Mesenteric fat pad (tissue), 1 donor: ENCODE results near the gene KCNJ16. TPM values are rescaled to one million over a fixed set of nuclear protein-coding genes. Genes with fewer than 3 reads are reported as not detected.

Experiments
- DNase-seq: peaks from one replicate; pipeline ENCODE4 v3.0.0-alpha.2; 2020; ENCODE audit warnings: low spot score
- total RNA-seq: library from RNA; stranded (reverse); fragmentation: NEBNext Ultra II Directional; extraction: Animal tissue kit (Norgen Biotek cat#: 25700); gene quantifications from one replicate; pipeline ENCODE4 v1.2.1, GENCODE V29; 2021
- donor health status: DM: yes; HTN: yes; CAD: no.

The KCNJ16 gene
- total RNA-seq, 1 donor from 2014 or later, result not detected

DNA sequence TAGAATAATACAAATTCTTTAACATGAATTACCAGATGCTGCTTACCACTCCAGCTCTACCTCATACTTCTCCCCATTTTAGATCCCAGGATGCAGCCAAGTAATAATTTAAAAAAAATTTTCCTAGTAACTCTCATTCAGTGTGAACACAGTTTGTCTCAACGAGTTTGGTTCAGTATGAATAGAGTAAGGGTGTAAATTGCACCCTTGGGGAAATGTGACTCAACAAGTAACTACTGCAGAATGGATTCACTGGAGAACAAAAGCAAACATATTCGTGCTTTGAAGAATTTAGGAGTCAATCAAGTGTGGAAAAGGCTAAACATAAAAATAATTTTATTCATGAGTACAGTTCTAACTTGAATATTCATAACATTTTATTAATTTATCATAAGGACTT, 23.0 kb downstream of the KCNJ16 start:
- DNase-seq, result no peak

DNA sequence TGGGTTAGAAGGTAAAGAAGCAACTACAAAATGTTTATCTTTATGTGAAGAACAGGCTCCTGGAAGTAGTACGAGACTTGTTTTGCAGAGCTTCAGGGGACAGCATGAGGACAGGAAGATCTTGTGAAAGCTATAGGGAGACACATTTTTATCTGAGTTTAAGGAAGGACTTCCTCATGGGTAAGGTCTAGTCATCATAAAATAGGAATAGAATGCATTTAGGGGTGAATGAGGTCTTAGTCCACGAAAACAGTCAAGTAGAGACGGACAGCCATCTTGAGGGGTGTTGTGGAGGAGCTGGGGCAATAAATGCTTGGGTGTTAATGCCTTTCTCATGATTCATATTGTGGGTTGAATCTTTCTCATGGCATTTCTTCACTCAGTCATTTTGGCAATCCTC, 24.3 kb downstream of the KCNJ16 start:
- DNase-seq, result no peak

DNA sequence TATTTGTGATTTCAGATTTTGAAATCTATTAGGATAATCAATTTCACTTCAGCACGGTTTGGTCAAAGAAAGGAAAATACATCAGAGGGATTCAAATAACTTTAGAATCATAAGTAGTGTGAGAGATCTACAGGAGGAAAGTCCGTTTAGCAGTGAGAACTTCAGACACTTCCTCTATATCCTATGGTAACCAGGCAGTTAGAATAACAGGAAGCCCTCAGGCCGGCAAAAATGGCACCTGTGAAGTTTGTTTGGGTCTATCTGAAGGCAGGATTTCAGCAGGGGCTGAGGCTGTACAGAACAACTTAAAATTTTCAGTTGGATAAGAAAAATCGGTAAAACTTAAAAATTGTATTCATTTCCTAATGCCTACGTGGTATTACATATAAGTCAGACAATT, 24.9 kb downstream of the KCNJ16 start:
- DNase-seq, result no peak

DNA sequence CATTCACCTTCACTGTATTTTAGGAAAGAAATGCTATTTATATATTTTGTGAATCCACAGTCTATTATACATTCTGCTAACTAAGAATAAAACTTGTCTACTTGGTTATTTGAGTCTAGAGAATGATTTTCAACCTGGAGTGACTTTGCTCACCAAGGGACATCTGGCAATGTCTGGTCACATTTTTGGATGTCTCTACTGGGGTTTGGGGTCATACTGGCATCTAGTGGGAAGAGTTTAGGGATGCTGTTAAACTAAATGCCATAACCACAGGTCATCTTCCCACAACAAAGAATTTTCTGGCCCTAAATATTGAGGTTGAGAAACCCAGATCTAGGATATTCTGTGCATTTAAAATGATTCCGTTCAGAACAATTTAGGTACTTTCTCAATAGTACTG, 26.0 kb downstream of the KCNJ16 start:
- DNase-seq, result no peak

DNA sequence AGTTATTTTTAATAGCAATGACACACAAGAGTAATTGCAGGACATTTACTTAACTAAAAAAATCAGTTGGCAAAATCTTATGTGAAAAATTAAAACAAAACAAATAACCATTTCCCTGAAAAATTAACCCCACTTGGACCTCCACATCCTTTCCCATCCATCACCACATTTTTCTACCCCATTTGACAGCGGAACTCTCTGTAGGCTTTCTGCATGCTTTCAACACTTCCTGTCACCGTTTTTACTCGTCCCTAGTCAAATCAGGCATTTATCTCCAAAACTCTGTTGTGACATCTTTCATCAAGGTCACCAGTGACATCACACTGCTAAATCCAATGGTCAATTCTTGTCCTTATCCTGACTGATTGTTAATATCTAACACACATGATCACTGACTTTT, 27.5 kb downstream of the KCNJ16 start:
- no peak for DNase-seq

DNA sequence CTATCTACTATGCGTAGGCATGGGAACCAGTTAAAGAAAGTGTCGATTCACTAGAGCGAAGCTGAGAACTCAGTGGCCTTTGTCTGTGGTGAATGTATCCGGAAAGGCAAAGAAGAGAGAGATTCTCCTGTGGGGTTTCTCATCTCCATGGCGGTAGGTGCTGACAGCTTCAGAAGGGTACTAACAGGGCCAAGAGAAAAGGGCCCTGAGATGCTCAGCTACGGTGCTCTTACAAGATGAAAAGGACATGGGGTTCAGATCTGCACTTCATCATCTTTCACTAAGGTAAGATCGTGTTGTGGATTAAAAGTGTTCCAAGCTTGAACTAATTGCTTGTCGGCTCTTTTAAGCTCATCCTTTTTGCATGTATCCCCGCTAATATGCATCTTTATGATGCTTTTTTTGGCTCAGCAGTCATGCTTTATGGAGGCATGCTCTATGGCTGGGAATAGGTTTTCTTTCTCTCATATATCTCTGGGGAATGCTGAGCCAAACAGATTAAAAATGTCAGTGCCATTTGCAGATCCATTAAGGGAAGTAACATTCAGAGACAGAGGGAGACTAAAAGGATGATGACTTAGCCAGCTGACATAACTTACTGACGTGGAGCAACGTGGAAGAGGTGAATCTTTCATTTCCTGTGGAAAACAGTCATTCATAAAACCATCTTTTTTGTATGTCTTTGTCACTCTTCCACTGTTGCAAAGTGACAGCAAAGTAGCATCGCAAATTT, 29.9 kb downstream of the KCNJ16 start:
- no peak for DNase-seq

DNA sequence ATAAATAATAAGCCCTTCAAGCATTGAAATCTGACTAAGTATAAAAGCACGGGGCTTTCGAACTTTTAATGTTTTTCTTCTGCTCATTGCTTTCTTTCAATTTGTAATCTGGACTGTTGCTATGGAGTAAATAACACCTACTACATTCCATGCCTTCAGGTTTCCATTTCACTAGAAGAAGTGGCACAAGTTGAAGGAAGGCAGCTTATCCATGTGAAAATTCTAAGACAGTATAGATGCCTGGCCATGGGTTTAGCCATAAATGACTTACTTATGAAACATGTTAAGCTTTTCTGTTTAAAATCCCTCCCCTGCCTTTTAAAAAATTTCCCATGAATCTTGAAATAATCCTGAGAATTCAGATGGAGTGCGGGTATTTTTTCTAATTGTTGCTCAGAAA, 30.6 kb downstream of the KCNJ16 start:
- DNase-seq, result no peak

DNA sequence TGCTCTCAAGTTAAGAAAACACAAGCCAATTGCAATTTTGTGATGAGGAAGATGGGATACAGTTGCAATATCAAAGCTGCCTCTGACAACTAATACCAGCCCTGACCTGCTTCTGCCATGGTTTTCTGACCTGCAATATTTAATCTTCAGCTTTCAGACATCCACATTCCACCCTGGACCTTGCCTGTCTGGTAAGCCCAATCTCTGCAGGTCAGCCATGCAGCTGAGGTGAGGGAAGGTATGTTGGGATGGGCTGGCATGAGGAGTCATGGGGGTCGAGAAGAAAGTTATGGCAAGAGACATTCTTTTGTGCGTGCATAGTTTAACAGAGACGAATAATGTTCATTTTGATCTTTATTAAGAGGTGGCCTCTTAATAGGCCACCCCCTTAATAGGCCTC, 31.5 kb downstream of the KCNJ16 start:
- DNase-seq, result no peak

DNA sequence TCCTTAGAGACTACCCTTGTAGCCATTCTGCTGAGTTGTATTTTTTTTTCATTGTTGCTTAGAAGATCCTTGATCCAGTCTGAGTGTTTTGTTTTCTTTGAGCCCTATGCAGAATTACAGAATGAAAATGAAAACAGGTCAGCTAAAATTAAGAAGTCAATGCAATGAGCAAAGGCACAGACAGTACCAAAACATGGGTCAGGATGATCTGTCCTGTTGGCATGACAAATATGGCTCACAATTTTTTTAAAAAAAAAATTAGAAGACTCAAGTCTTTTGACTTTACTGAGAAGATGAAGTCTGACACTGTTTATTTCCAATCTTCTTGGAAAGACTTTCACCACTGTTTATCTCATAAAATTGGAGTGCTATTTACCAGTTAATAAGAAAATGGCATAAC, 32.4 kb downstream of the KCNJ16 start:
- no peak for DNase-seq

DNA sequence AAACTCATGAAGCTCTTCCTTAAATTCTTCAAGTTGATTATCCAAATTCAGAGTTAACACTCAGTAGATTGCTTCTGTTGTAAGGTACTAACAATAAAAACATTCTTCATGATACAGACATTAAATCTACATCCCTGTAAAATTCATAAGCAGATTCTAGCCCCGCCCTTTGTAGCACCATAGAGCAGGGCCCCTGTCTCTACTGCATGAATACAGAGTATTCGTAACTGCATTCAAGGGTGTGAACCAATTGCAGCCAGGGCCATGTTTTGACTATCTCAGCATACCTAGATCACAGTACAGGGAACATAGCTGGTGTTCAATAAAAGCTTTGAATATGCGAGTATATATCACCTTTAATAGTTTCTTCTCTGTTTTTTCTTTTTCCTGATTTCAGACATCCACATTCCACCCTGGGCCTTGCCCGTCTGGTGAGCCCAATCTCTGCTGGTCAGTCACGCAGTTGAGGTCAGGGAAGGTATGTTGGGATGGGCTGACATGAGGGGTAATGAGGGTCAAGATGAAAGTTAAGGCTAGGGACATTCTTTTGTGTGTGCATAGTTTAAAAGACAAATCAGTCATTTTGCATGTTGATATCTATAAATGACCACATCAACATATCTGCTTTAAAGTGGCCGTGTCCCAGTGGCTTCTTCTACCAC, 33.0 kb downstream of the KCNJ16 start:
- no peak for DNase-seq

DNA sequence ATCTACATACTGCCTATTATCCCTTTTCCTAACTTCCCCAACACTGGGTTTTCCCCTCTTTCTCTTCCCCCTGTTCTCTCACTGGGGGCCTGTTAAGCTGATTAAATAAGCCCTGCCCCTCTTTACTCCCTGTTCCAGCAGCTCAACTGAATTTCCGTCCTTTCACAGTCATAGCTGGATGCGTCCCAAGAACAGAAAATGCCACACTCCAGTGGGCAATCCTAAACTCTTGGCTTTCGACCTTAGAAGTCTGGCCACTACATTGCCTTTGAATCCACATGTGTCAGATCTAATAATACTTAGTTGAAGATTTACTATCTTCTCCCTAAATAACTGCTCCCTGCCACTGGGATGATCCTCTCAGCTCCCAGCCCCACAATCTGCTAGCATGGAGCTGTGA, 34.5 kb downstream of the KCNJ16 start:
- no peak for DNase-seq

DNA sequence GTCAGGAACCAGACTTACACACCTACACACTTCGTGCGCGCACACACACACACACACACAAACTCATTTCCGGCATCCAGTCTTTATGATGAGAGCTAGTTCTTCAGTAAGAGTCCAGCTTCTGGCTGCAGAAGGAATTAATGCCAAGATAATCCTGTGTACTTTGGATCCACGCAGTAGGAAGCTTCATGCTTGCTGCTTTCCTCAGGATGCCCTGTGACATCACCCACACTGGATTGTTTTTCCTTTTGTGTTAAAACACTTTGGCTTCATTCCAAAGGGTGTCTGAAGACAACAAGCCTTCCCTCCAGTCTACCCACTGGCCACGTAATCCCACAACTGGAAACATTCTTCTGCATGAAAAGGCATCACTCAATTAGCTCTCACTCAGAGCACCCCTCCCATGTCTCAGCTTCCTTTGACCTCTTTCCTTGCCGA, 35.4 kb downstream of the KCNJ16 start:
- no peak for DNase-seq

DNA sequence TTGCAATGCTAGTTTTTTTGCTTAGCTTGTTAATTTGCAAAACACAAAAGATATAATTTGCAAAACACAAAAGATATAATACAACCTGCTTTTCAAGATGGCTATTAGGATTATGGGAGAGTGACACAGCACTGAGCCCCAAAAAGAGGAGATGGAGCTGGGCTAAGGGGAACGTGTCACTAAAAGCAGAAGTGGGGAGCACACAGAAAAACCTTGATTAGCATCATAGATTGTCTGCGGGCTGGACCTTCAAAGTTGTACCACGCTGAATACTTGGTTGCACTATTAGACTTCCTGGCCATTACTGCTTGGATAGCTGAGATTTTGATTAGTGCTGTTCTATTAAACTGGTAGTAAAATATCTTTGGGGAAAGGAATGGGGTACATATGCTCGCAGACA, 36.2 kb downstream of the KCNJ16 start:
- no peak for DNase-seq

DNA sequence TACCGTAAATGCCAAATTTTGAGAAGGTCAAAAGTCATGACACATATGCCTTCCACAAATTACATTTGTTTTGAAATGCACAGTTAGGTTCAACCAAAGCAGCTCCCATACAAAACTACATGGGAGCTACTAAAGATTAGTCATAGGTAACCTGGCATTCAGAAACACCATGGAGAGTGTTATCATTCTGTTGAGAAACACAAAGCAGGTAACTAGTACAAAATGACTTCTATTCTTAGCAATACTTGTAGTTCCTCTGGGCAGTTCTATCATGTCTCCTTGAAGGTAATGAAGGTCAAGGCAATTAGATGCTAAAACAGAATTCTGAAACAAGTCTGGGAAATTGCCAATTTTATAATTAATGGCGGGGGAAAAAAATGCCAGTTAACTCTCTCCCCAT, 39.4 kb downstream of the KCNJ16 start:
- no peak for DNase-seq

DNA sequence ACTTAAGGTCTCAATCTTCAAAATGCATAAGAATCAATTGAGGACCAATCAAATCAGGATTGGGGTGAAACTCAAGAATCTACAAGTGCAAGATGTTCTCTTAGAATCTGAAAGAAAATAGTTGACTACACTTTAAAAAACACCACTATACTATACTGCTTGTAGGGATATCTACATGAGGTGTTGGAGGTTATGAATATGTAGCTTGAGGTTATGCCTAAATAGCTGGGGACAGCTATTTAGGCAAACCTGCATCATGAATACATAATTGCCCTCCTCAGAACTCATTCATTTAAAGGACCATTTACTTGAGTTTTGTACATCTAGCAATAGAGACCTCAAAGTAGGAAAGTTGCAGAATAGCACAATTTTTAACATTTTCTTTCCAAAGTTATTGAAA, 40.1 kb downstream of the KCNJ16 start:
- DNase-seq, result no peak

DNA sequence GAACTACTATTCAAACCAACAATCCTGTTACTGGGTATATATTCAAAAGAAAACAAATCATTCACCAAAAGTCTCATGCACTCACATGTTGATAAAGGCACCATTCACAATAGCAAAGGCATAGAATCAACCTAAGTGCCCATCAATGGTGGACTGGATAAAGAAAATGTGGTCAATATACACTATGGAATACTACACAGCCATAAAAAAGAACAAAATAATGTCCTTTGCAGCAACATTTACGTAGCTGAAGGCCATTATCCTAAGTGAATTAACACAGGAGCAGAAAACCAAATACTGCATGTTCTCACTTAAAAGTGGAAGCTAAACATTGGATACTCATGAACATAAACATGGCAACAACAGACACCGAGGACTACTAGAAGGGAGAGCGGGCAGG, 41.9 kb downstream of the KCNJ16 start:
- DNase-seq, result no peak

DNA sequence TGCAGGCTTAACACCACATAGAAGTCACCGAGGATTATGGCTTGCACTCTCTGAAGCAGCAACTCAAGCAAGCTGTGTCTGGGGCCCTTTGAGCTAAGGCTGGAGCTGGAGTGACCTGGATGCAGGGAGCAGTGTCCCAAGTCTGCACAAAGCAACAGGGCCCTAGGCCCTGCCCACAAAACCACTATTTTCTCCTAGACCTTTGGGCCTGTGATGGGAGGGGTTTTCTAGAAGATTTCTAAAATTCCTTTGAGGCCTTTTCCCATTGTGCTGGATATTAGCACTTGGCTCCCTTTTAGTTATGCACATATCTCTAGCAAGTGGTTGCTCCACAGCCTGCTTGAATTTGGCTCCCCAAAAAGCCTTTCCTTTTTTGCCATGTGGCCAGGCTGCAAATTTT, 44.5 kb downstream of the KCNJ16 start:
- DNase-seq, result no peak

DNA sequence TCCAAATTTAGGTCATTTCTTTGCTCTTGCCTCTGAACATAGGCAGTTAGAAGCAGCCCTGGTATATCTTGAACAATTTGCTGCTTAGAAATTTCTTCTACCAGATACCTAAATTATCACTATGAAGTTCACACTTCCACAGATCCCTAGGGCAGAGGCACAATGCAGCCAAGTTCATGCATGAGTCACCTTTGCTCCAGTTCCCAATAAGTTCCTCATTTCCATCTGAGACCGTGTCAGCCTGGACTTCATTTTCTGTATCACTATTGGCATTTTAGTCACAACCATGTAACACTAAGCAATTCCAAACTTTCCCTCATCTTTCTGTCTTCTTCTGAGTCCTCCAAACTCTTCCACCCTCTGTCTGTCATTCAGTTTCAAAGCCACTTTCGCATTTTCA, 45.0 kb downstream of the KCNJ16 start:
- DNase-seq, result no peak

DNA sequence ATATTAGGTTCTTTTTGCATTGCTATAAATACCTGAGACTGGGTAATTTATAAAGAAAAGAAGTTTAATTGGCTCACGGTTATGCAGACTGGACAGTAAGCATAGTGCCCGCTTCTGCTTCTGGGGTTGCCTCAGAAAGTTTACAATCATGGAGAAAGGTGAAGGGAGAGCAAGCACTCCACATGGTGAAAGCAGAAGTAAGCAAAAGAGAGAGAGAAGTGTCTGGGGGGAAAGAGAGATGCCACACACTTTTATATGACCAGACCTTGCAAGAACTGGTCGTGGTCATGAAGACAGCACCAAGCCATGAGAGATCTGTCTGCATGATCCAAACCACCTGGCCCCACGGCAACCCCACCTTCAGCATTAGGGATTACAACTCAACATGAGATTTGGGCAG, 45.4 kb downstream of the KCNJ16 start:
- no peak for DNase-seq

DNA sequence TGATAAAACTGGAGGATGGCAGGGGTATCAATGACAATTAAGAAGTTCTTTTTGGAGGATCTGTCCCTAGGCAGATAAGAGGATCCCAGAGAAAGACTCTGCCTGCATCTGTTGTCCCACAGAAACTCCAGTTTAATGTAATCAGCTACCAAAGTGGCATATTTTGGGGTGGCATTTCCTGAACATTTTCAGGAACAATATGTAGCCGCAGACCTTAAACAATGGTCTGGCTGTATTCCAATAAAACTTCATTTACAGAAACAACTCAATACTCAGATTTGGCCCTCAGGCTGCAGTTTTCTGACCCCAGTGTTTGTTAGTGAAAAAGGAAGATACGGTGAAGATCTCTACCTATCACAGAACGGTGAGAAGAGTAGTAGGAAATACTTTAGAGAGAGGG, 46.1 kb downstream of the KCNJ16 start:
- DNase-seq, result no peak

DNA sequence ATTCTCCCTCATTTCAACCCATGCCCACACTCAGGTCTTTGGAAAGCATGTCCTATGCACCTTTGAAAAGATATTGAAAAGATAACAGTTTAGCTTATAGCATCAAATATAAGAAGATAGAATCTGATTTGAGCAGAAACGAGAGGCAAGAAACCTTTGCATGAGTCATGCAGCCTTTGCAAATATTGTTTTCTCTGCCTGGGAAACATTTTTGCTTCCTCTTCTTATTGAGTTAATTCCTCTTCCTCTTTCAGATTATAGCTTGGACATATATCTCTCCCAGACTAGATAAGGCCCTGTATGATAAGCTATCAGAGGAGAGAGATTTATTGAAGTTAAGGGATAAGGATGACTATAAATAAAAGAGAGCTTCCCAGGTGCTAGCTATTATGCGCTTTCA, 48.2 kb downstream of the KCNJ16 start:
- no peak for DNase-seq

DNA sequence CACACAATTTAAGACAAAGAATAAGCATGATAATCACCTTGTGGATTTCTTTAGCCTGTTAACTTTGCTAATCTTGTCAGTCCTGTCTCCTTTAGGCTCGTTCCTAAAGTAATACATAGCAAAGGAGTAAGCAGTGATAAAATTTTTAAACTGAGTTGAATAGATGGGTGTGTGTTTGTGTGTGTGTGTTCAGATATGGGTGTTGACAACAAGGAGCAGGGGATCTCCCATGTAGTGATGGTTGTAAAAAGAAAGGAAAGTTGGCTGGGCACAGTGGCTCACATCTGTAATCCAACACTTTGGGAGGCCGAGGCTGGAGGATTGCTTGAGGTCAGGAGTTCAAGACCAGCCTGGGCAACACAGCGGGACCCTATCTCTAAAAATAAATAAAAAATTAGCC, 49.7 kb downstream of the KCNJ16 start:
- DNase-seq, result no peak

DNA sequence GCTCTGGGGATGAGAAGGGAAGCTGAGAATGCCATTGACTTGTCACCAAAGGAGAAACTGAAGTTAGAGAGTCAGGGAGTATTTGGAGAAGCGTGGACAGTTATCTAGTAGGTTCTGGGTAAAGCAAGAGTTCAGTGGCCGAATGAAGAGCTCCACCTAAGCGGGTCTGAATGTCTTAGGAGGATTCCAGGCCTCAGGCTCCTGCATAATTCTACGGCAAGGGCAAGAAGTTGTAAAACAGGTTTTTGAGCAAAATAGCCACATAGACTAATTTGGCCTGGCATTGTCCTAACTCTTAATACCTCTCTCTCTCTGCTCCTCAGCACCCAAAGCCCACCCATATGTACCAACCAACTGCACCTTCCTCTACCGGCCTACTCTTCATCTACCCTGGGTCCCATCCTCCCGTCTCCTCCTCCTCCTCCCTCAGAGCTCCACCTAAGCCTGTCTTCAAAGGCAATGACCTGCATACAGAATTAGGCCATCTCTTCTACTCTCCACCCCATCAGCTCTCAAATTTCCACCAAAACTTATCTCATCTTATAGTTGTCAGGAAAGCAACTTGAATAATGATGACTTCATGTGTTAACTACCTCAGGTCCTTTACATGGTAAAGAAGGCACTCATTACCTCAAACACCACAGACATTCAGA, 52.3 kb downstream of the KCNJ16 start:
- DNase-seq, result no peak
